ENCODE results near the gene MBNL1.

MBNL1 gene

DNA sequence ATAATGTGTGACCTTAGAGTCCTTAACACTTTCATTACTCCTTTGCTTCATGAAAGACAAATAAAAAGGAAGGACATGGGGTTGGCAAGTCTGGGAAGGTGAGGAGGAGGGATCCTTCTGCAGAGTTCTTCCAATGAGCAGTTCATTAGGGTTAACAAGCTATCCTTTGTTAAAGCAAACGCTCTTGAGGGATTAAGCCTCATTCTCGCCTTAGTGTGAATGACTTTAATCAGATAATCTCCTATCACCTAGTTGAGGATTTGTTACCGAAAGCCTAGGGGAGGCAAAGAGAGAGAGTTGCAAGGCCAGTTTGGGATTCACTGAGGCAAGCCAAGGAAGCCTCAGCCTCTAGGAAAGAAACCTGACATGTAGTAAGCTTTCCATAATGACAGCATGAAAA is 7.4 kb upstream of the MBNL1 start:
- in situ Hi-C loops (cut with MboI; ENCODE audit: low sequenced_read_pairs, unreplicated experiment) = no loop called here

DNA sequence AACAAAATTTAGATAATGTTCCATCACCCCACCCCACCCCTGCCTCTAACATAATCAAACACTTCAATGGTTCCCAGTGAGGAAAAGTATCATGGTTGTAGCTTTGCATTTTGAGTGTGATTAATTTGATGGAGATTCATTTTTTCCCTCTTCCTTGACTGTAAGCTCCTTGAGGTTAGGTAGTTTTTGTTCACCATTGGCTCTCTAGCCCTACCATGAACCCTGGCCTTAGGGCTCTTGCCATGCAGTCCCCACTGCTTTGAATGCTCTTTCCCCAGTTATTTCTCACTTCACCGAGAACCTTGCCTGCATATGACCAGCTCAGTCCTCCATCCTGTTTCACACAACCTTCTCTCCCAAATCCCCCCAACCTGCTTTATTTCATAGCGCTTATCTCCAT is 5.0 kb upstream of the MBNL1 start:
- DNase-seq (ENCODE audit: low spot score) = no peak
- TF ChIP-seq CTCF (IDR thresholded peaks at IDR 0.05; ENCODE audit: borderline replicate concordance, control extremely low read depth, extremely low read depth, insufficient read depth, missing control alignments) = no peak
- in situ Hi-C loops (cut with MboI; ENCODE audit: low sequenced_read_pairs, unreplicated experiment) = no loop called here

More for the DNA sequence above, 7.4 kb upstream of the MBNL1 start:
- no peak for DNase-seq (ENCODE audit: low spot score)
- TF ChIP-seq CTCF (IDR thresholded peaks at IDR 0.05; ENCODE audit: borderline replicate concordance, control extremely low read depth, extremely low read depth, insufficient read depth, missing control alignments) = no peak

DNA sequence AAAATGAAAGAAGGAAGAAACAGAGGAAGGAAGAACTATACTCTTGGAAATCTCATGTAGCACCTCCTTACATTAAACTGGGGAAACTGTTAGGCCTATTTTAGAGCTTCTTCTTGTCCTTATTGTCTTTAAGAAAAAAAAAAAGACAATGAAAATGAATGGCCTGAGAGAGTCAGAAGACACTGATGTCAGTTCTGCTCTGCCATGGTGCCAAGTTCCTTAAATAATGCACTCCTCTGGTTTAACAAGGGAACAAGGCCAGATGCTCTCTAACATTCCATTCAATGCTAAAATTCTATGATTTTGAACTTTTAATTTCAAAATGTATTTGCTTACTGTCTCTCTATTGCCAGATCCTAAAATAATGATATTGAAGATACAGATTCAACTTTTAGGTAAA is 4.4 kb upstream of the MBNL1 start:
- in situ Hi-C loops (cut with MboI; ENCODE audit: low sequenced_read_pairs, unreplicated experiment) = no loop called here
- DNase-seq (ENCODE audit: low spot score) = no peak
- no peak for TF ChIP-seq CTCF (IDR thresholded peaks at IDR 0.05; ENCODE audit: borderline replicate concordance, control extremely low read depth, extremely low read depth, insufficient read depth, missing control alignments)

GRCh38 chr3:152266221-152266995 is 2.3 kb upstream of the MBNL1 start:
- no peak for DNase-seq (ENCODE audit: low spot score)
- in situ Hi-C loops (cut with MboI; ENCODE audit: low sequenced_read_pairs, unreplicated experiment) = no loop called here

GRCh38 chr3:152267831-152268554 is 736 bp upstream of the MBNL1 start:
- DNase-seq (ENCODE audit: low spot score) = no peak
- no peak for TF ChIP-seq CTCF (IDR thresholded peaks at IDR 0.05; ENCODE audit: borderline replicate concordance, control extremely low read depth, extremely low read depth, insufficient read depth, missing control alignments)
- in situ Hi-C loops (cut with MboI; ENCODE audit: low sequenced_read_pairs, unreplicated experiment) = no loop called here

More at GRCh38 chr3:152266221-152266995, 2.3 kb upstream of the MBNL1 start:
- no peak for TF ChIP-seq CTCF (IDR thresholded peaks at IDR 0.05; ENCODE audit: borderline replicate concordance, control extremely low read depth, extremely low read depth, insufficient read depth, missing control alignments)

DNA sequence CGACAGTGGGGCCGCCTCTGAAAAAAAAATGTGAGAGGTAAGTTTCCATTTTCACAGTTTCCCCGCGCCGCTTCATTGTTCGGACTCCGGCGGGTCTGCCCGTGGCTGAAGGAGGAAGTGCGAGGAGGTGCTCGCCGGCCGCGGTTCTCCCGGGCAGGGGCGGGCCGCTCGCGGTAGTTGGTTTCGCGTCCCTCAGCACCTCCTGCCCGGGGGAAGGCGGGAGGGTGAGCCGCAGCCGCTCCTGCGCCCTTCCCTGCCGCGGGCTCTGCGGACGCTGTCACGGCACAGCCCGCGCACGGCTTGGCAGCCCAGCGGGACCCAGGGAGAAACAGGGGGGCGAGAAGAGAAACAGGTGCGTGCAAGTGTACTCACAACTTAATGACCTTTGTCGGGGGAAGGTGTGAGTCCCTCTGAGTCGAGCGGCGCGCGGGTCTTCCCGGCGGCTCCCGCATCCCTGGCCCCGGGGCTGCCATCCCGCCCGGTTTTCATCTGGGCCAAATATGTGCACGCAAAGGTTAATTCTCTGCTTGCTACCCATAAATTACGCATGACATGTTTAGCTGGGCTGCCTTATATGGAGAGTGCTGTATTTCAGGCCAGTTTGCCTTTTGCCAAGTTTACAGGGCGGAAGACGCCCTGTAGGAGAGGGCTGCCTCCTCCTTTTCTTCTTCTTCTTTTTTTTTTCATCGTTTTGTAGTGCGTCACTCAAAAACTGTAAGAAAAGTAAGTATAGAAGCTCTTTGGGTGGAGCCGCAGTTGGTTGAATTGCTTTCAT is 514 bp downstream of the MBNL1 start:
- no peak for TF ChIP-seq CTCF (IDR thresholded peaks at IDR 0.05; ENCODE audit: borderline replicate concordance, control extremely low read depth, extremely low read depth, insufficient read depth, missing control alignments)
- in situ Hi-C loops (cut with MboI; ENCODE audit: low sequenced_read_pairs, unreplicated experiment) = no loop called here
- peak; percentile 74 for DNase-seq (ENCODE audit: low spot score)

All from GM13976 (cell line).